Coronary artery (tissue), 2 donors: Measurements from ENCODE around the gene EDIL3.

Experiments
- DNase-seq: peaks from one replicate; pipeline ENCODE4 v3.0.0-alpha.2; 2017; ENCODE audit warnings: low spot score
- H3K27ac ChIP-seq, 2 donors: fragments of 200-600 bp; sonication (generic); one replicate each; pipeline ENCODE4 v1.5.1; 2016 to 2019
- H3K4me3 ChIP-seq: fragments of 200-600 bp; sonication (generic); 2 replicates; pipeline ENCODE4 v1.5.1; 2016; ENCODE audit warnings: mild to moderate bottlenecking, moderate library complexity
- CTCF ChIP-seq: fragments of 200-600 bp; sonication (generic); IDR thresholded peaks from one replicate; pipeline ENCODE4 v1.5.1; 2019; ENCODE audit warnings: antibody characterized with exemption

EDIL3 gene

GRCh38 chr5:84383816-84384603 is 670 bp downstream of the EDIL3 start:
- peak; percentile 76 for DNase-seq
- Histone ChIP-seq H3K27ac (peak overlapping the region; percentile 91), H3K4me3 (peak overlapping the region; percentile 90)
- no peak for TF ChIP-seq CTCF

GRCh38 chr5:84383296-84383815 is 1.3 kb downstream of the EDIL3 start:
- no peak for TF ChIP-seq CTCF
- DNase-seq, result peak; percentile 74
- Histone ChIP-seq H3K4me3 (peak overlapping the region; percentile 90), H3K27ac (peak overlapping the region; percentile 91)

GRCh38 chr5:84382363-84383295 is 2.1 kb downstream of the EDIL3 start:
- peak overlapping the region; percentile 90 for H3K4me3 ChIP-seq
- H3K27ac ChIP-seq, result peak overlapping the region; percentile 91
- peak; percentile 81 for DNase-seq
- TF ChIP-seq CTCF, result no peak

- Histone ChIP-seq H3K27ac (peak overlapping the region; percentile 91), H3K4me3 (peak overlapping the region; percentile 90)
- no peak for TF ChIP-seq CTCF
- DNase-seq, result no peak
Observed at GRCh38 chr5:84381502-84382362, 2.9 kb downstream of the EDIL3 start.

GRCh38 chr5:84379749-84380148 is 4.9 kb downstream of the EDIL3 start:
- Histone ChIP-seq H3K27ac (peak overlapping the region; percentile 68 to 91), H3K4me3 (peak overlapping the region; percentile 18)
- TF ChIP-seq CTCF, result no peak
- DNase-seq, result no peak

- peak overlapping the region; percentile 18 for H3K4me3 ChIP-seq
- no peak for TF ChIP-seq CTCF
- DNase-seq, result no peak
Observed at GRCh38 chr5:84378961-84379360, 5.7 kb downstream of the EDIL3 start.

More at GRCh38 chr5:84378961-84379360, 5.7 kb downstream of the EDIL3 start:
- peak overlapping the region; percentile 68 to 91 for H3K27ac ChIP-seq
